WTC11 (cell line): ENCODE measurements around the gene ARG2. TPM values are rescaled to one million over a fixed set of nuclear protein-coding genes. Genes with fewer than 3 reads are reported as not detected.

Source experiments
- ATAC-seq: fragments of 200-7000 bp; cut with Tn5 transposase; 2 replicates; pipeline ENCODE4 v1.10.0; 2021; ENCODE audit warnings: mild to moderate bottlenecking, moderate library complexity
- CTCF ChIA-PET: fragments of 300-600 bp; sonication (Branson Sonifier 250); formaldehyde crosslinking; loops from one replicate; lab custom pipeline; 2021; ENCODE audit warnings: antibody characterized with exemption; lab: Charles Lee
- POLR2A ChIA-PET: fragments of 350-600 bp; sonication (Branson Sonifier 250); formaldehyde crosslinking; loops from one replicate; lab custom pipeline; 2021; ENCODE audit warnings: antibody characterized with exemption; lab: Charles Lee
- DNase-seq: peaks from one replicate; pipeline ENCODE4 v3.0.0; 2021; ENCODE audit warnings: low spot score
- H3K27ac Mint-ChIP-seq: 2 replicates; pipeline ENCODE4 v1.8.0; 2021; ENCODE audit warnings: mixed read lengths
- H3K27me3 Mint-ChIP-seq: 2 replicates; pipeline ENCODE4 v1.8.0; 2021; ENCODE audit warnings: low read depth, mild to moderate bottlenecking, moderate library complexity, mixed read lengths
- H3K36me3 Mint-ChIP-seq: 2 replicates; pipeline ENCODE4 v1.8.0; 2021; ENCODE audit warnings: mixed read lengths
- H3K4me1 Mint-ChIP-seq: 2 replicates; pipeline ENCODE4 v1.8.0; 2022; ENCODE audit warnings: mixed read lengths
- H3K4me3 Mint-ChIP-seq: 2 replicates; pipeline ENCODE4 v1.8.0; 2021; ENCODE audit warnings: mild to moderate bottlenecking, moderate library complexity, mixed read lengths
- H3K9me3 Mint-ChIP-seq: 2 replicates; pipeline ENCODE4 v1.8.0; 2021; ENCODE audit warnings: mixed read lengths
- ARID4B ChIP-seq: sonication (generic); formaldehyde crosslinking; IDR thresholded peaks from 2 replicates; pipeline ENCODE4 v1.8.0; 2023; ENCODE audit warnings: missing genetic modification reagents, mild to moderate bottlenecking, borderline replicate concordance
- GRHL2 ChIP-seq: fragments of 250-450 bp; sonication (Bioruptor Pico); IDR thresholded peaks from 2 replicates; pipeline ENCODE4 v1.8.0; 2022; ENCODE audit warnings: mild to moderate bottlenecking, moderate library complexity; ENCODE audit not compliant: insufficient replicate concordance, severe bottlenecking
- GTF2I ChIP-seq: fragments of 250-450 bp; sonication (Bioruptor Pico); conservative IDR thresholded peaks from 2 replicates; pipeline ENCODE4 v1.4.0; 2021; ENCODE audit warnings: mild to moderate bottlenecking
- HMGA2 ChIP-seq: fragments of 250-450 bp; sonication (Bioruptor Pico); IDR thresholded peaks from 2 replicates; pipeline ENCODE4 v1.4.0; 2021; ENCODE audit warnings: mild to moderate bottlenecking, moderate library complexity
- HMGXB4 ChIP-seq: sonication (generic); formaldehyde crosslinking; IDR thresholded peaks from 2 replicates; pipeline ENCODE4 v1.8.1; 2023; ENCODE audit warnings: mild to moderate bottlenecking, moderate library complexity, missing genetic modification reagents
- KAT7 ChIP-seq: sonication (generic); formaldehyde crosslinking; IDR thresholded peaks from 2 replicates; pipeline ENCODE4 v1.8.1; 2023; ENCODE audit warnings: missing genetic modification reagents, mild to moderate bottlenecking, borderline replicate concordance
- MYBL2 ChIP-seq: sonication (generic); formaldehyde crosslinking; IDR thresholded peaks from 2 replicates; pipeline ENCODE4 v1.8.1; 2023; ENCODE audit warnings: mild to moderate bottlenecking, moderate library complexity, missing genetic modification reagents
- NR2C2 ChIP-seq: sonication (generic); formaldehyde crosslinking; IDR thresholded peaks from 2 replicates; pipeline ENCODE4 v1.8.0; 2022; ENCODE audit warnings: mild to moderate bottlenecking, missing genetic modification reagents
- OVOL2 ChIP-seq: fragments of 250-450 bp; sonication (Bioruptor Pico); IDR thresholded peaks from 2 replicates; pipeline ENCODE4 v1.9.0; 2021; ENCODE audit warnings: mild to moderate bottlenecking, borderline replicate concordance
- SMAD4 ChIP-seq: sonication (generic); formaldehyde crosslinking; IDR thresholded peaks from 2 replicates; pipeline ENCODE4 v1.8.0; 2022; ENCODE audit warnings: mild to moderate bottlenecking, missing genetic modification reagents
- SOX15 ChIP-seq: fragments of 250-450 bp; sonication (Bioruptor Pico); IDR thresholded peaks from 2 replicates; pipeline ENCODE4 v1.9.0; 2021; ENCODE audit warnings: mild to moderate bottlenecking
- TCF7 ChIP-seq: sonication (generic); formaldehyde crosslinking; IDR thresholded peaks from 2 replicates; pipeline ENCODE4 v1.8.0; 2022; ENCODE audit warnings: mild to moderate bottlenecking, low read depth, missing genetic modification reagents, moderate library complexity
- TEAD1 ChIP-seq: sonication (generic); formaldehyde crosslinking; IDR thresholded peaks from 2 replicates; pipeline ENCODE4 v1.8.0; 2022; ENCODE audit warnings: mild to moderate bottlenecking, missing genetic modification reagents
- USF2 ChIP-seq: sonication (generic); formaldehyde crosslinking; IDR thresholded peaks from 2 replicates; pipeline ENCODE4 v1.8.1; 2023; ENCODE audit warnings: mild to moderate bottlenecking, missing genetic modification reagents, moderate library complexity
- ZNF317 ChIP-seq: sonication (generic); formaldehyde crosslinking; IDR thresholded peaks from 2 replicates; pipeline ENCODE4 v1.8.1; 2023; ENCODE audit warnings: low read depth, mild to moderate bottlenecking, moderate library complexity, missing genetic modification reagents, borderline replicate concordance
- ZNF396 ChIP-seq: fragments of 250-450 bp; sonication (Bioruptor Pico); IDR thresholded peaks from 2 replicates; pipeline ENCODE4 v1.8.0; 2021; ENCODE audit warnings: mild to moderate bottlenecking, moderate library complexity, borderline replicate concordance
- ZSCAN18 ChIP-seq: fragments of 250-450 bp; sonication (Bioruptor Pico); IDR thresholded peaks from 2 replicates; pipeline ENCODE4 v2.1.2; 2022; ENCODE audit warnings: mild to moderate bottlenecking, moderate library complexity
- total RNA-seq: library from RNA; stranded (reverse); gene quantifications from 3 replicates; pipeline ENCODE4 v1.2.3, GENCODE V29; 2021
- TF ChIP-seq, protein P1 (sequence below): fragments of 200-600 bp; IDR thresholded peaks from 2 replicates; pipeline ENCODE4 v1.8.0; 2022; ENCODE audit warnings: antibody characterized with exemption
- TF ChIP-seq, protein P2 (sequence below): fragments of 250-450 bp; sonication (Bioruptor Pico); IDR thresholded peaks from 2 replicates; pipeline ENCODE4 v1.9.0; 2021; ENCODE audit warnings: mild to moderate bottlenecking, borderline replicate concordance

ARG2 gene
- total RNA-seq, 1 experiment from 2014 or later = 29.8 TPM

DNA sequence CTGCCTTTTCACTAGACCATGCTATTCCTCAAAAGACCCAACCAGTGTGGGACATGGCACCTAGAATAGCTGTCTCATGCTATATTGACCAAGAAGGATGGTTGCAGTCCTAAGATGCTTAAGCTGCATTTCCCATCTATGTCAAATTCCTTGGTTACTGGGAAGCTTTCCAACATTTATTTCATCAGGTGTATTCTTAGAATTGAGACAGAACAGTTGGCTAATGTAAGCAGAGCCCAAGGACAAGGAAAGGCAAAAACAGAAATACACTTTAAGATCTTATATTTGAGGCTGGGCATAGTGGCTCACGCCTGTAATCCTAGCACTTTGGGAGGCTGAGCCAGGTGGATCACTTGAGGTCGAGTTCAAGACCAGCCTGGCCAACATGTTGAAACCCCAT lies 24.7 kb downstream of the ARG2 start:
- ATAC-seq (no peak), DNase-seq (no peak)
- CTCF ChIA-PET = interaction anchor here (0.9 to 2.2 kb wide), 4 partner anchors 25 to 224 kb away, joined by 3 to 7 read pairs (median 4); partner anchors contain the start of genes ARG2 and PIGH
- no peak overlapping the region for H3K4me3 Mint-ChIP-seq
- H3K27me3 Mint-ChIP-seq = no peaks in the 10 kb centered on the region
- H3K36me3 Mint-ChIP-seq = peaks cover 21% of the 10 kb centered on the region
- POLR2A ChIA-PET = interaction anchor here (0.6 to 0.7 kb wide), 2 partner anchors 14 to 210 kb away, joined by 3 to 5 read pairs; no protein-coding TSS in a partner anchor
- H3K27ac Mint-ChIP-seq = no peak overlapping the region
- H3K9me3 Mint-ChIP-seq = no peaks in the 10 kb centered on the region
- no peak for TF ChIP-seq HMGXB4 (CRISPR knock-in tag)
- TF ChIP-seq SMAD4 (CRISPR knock-in tag) = no peak
- TF ChIP-seq, protein P1, sequence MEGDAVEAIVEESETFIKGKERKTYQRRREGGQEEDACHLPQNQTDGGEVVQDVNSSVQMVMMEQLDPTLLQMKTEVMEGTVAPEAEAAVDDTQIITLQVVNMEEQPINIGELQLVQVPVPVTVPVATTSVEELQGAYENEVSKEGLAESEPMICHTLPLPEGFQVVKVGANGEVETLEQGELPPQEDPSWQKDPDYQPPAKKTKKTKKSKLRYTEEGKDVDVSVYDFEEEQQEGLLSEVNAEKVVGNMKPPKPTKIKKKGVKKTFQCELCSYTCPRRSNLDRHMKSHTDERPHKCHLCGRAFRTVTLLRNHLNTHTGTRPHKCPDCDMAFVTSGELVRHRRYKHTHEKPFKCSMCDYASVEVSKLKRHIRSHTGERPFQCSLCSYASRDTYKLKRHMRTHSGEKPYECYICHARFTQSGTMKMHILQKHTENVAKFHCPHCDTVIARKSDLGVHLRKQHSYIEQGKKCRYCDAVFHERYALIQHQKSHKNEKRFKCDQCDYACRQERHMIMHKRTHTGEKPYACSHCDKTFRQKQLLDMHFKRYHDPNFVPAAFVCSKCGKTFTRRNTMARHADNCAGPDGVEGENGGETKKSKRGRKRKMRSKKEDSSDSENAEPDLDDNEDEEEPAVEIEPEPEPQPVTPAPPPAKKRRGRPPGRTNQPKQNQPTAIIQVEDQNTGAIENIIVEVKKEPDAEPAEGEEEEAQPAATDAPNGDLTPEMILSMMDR = no peak
- no peak for TF ChIP-seq NR2C2
- TF ChIP-seq SOX15 (CRISPR knock-in tag) = no peak
- TF ChIP-seq, protein P2, sequence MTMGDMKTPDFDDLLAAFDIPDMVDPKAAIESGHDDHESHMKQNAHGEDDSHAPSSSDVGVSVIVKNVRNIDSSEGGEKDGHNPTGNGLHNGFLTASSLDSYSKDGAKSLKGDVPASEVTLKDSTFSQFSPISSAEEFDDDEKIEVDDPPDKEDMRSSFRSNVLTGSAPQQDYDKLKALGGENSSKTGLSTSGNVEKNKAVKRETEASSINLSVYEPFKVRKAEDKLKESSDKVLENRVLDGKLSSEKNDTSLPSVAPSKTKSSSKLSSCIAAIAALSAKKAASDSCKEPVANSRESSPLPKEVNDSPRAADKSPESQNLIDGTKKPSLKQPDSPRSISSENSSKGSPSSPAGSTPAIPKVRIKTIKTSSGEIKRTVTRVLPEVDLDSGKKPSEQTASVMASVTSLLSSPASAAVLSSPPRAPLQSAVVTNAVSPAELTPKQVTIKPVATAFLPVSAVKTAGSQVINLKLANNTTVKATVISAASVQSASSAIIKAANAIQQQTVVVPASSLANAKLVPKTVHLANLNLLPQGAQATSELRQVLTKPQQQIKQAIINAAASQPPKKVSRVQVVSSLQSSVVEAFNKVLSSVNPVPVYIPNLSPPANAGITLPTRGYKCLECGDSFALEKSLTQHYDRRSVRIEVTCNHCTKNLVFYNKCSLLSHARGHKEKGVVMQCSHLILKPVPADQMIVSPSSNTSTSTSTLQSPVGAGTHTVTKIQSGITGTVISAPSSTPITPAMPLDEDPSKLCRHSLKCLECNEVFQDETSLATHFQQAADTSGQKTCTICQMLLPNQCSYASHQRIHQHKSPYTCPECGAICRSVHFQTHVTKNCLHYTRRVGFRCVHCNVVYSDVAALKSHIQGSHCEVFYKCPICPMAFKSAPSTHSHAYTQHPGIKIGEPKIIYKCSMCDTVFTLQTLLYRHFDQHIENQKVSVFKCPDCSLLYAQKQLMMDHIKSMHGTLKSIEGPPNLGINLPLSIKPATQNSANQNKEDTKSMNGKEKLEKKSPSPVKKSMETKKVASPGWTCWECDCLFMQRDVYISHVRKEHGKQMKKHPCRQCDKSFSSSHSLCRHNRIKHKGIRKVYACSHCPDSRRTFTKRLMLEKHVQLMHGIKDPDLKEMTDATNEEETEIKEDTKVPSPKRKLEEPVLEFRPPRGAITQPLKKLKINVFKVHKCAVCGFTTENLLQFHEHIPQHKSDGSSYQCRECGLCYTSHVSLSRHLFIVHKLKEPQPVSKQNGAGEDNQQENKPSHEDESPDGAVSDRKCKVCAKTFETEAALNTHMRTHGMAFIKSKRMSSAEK = no peak
- no peak for TF ChIP-seq ARID4B
- no peak for TF ChIP-seq GRHL2 (CRISPR knock-in tag)
- H3K4me1 Mint-ChIP-seq = no peaks in the 10 kb centered on the region

GRCh38 chr14:67645414-67645813 lies 25.7 kb downstream of the ARG2 start:
- DNase-seq = no peak
- no peaks in the 10 kb centered on the region for H3K9me3 Mint-ChIP-seq
- ATAC-seq = no peak
- POLR2A ChIA-PET = no interaction called here
- no peak overlapping the region for H3K27ac Mint-ChIP-seq
- H3K4me3 Mint-ChIP-seq = no peak overlapping the region
- CTCF ChIA-PET = interaction anchor here (0.9 kb wide), 1 partner anchor 59 kb away, joined by 3 read pairs; no protein-coding TSS in a partner anchor
- H3K4me1 Mint-ChIP-seq = no peaks in the 10 kb centered on the region
- peaks cover 30% of the 10 kb centered on the region for H3K36me3 Mint-ChIP-seq
- H3K27me3 Mint-ChIP-seq = no peaks in the 10 kb centered on the region
- no peak for TF ChIP-seq KAT7
- TF ChIP-seq ZNF317 = no peak
- no peak for TF ChIP-seq HMGA2 (CRISPR knock-in tag)
- no peak for TF ChIP-seq MYBL2 (CRISPR knock-in tag)
- TF ChIP-seq TEAD1 (CRISPR knock-in tag) = no peak
- TF ChIP-seq ZNF396 (CRISPR knock-in tag) = no peak
- TF ChIP-seq SMAD4 (CRISPR knock-in tag) = no peak
- no peak for TF ChIP-seq ZSCAN18 (CRISPR knock-in tag)
- no peak for TF ChIP-seq USF2 (CRISPR knock-in tag)
- no peak for TF ChIP-seq OVOL2 (CRISPR knock-in tag)
- no peak for TF ChIP-seq GTF2I (CRISPR knock-in tag)
- no peak for TF ChIP-seq TCF7 (CRISPR knock-in tag)
